GM13976 (cell line): Measurements from ENCODE around the gene SNTB2.

ENCODE experiments used
- DNase-seq: peaks from one replicate; pipeline ENCODE4 v3.0.0; 2012; ENCODE audit warnings: low spot score
- in situ Hi-C: fragments of 300-500 bp; cut with MboI; formaldehyde crosslinking; loops from one replicate; pipeline ENCODE4 v1.12.0; 2022; ENCODE audit warnings: low sequenced_read_pairs, mixed read lengths, inconsistent platforms; ENCODE audit not compliant: unreplicated experiment
- TF ChIP-seq, protein P1 (sequence below): IDR thresholded peaks from 2 replicates; pipeline ENCODE4 v1.5.1; 2012; ENCODE audit warnings: borderline replicate concordance, mild to moderate bottlenecking; ENCODE audit not compliant: insufficient read depth; ENCODE audit errors: extremely low read depth, missing control alignments, control extremely low read depth

SNTB2 gene

DNA sequence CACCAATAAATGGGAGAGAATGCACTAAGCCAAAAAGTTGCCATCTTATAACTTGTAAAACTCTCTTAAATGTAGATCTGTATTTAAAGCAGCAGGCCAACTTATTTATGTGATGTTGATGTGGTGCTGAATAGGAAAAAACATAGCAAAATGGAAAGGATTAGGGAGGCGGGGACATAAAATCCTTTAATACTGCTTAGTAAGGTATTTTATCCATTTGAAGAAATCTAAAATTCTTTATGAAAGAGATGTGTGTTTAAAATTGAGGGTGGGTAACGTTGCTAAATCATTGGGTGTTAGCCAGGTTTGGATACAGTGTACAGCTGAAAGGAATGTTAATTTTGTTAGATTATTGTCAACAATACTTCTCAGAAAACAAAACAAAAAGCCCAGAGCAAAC lies 14.3 kb downstream of the SNTB2 start:
- in situ Hi-C loops = no loop called here
- TF ChIP-seq, protein P1, sequence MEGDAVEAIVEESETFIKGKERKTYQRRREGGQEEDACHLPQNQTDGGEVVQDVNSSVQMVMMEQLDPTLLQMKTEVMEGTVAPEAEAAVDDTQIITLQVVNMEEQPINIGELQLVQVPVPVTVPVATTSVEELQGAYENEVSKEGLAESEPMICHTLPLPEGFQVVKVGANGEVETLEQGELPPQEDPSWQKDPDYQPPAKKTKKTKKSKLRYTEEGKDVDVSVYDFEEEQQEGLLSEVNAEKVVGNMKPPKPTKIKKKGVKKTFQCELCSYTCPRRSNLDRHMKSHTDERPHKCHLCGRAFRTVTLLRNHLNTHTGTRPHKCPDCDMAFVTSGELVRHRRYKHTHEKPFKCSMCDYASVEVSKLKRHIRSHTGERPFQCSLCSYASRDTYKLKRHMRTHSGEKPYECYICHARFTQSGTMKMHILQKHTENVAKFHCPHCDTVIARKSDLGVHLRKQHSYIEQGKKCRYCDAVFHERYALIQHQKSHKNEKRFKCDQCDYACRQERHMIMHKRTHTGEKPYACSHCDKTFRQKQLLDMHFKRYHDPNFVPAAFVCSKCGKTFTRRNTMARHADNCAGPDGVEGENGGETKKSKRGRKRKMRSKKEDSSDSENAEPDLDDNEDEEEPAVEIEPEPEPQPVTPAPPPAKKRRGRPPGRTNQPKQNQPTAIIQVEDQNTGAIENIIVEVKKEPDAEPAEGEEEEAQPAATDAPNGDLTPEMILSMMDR = no peak
- no peak for DNase-seq

- TF ChIP-seq, protein P1 = no peak
- in situ Hi-C loops = no loop called here
- no peak for DNase-seq
These were observed 14.8 kb downstream of the SNTB2 start for GRCh38 chr16:69201787-69202186.

DNA sequence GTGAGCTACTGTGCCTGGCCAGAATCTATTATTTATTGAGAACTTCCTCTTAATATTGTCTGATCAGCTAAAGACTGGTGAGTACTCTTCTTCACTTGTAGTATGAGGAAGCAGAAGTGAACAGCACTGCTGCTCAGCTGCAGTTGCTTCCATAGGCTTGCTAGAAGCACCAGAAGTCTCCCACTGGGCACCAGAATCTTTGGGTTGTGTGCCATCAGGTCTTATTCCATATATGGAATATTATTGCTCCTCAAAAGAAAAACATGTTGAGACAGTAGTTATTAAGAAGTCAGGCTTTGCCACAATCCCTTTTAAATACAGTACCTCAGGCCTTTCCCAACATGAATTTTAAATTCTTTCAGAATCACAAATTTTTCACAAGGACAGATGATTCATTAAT lies 17.2 kb downstream of the SNTB2 start:
- TF ChIP-seq, protein P1 = no peak
- no peak for DNase-seq
- in situ Hi-C loops = no loop called here

GRCh38 chr16:69209735-69210134 lies 22.8 kb downstream of the SNTB2 start:
- no peak for DNase-seq
- TF ChIP-seq, protein P1 = no peak
- in situ Hi-C loops = no loop called here

DNA sequence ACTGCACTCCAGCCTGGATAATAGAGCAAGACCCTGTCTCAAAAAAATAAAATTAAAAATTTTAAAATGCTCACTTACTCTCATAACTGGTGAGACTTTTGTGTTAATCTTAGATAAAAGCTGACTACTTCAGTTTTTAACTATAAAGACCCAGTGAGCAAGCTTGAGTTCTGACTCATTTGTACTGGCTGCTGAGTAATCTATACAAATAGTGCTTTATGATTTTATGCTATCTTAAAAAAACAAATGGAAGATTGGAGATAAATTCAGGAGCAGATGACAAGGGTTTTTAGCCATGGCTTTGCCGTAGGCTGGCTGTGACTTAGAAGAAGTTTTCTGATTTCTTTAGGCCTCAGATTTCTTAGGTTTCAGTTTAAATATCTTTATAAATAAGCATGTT lies 30.5 kb downstream of the SNTB2 start:
- no peak for DNase-seq
- TF ChIP-seq, protein P1 = no peak
- in situ Hi-C loops = no loop called here

DNA sequence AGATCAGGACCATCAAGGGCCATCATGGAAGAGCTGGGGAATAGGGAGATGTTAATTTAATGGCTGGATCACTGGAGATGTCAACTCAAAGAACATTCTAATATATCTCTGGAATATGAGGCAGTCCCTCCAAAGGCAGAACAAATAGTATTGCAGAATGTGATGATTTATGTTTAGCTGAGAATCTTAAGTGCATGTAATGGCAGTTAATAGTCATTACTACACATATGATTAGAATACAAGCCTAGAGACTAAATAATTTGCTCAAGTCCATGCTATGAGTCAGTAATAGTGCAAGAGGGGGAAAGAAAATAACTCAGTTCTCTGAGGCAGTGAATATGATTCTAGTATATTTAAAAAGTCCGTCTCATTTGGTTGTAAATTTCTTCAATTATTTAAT lies 32.3 kb downstream of the SNTB2 start:
- TF ChIP-seq, protein P1 = no peak
- in situ Hi-C loops = no loop called here
- no peak for DNase-seq

- DNase-seq = no peak
- in situ Hi-C loops = no loop called here
- TF ChIP-seq, protein P1 = no peak
These were observed 36.9 kb downstream of the SNTB2 start for GRCh38 chr16:69223882-69224281.
